ENCODE results near the gene FCHO1.

FCHO1 gene

DNA sequence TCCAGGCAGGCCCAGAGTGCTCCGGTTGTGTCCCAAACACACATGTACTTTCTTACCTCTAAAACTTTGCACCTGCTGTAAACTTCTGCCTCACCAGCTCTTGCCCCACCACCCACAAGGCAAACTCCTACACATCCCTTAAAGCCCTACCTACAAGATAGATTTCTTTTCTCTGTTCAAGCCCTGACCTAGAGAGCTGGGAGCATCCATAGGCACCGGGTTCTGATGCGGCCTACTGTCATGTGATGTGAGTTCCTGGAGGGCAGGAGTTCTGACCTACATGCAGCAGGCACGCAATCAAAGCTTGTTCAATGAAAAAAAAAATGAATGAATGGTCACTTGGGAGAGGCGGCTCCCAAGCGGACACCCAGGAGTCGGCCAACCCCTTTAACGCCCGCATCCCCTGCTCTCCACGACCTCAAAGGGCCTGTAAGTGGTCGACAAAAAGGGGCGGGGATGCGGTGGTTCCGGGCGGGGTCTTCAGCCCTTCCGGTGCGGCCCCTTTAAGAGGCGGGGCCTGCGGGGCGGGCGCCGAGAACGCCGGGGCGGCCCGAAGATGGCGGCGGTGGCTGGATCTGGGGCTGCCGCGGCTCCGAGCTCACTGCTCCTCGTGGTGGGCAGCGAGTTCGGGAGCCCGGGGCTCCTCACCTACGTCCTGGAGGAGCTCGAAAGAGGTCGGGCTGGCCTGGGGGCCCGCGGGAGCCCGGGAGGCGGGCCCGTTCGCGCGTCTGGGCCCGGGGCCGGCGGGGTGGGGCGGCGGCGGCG lies 32.1 kb upstream of the FCHO1 start, which contains the start of gene MAP1S:
Gene MAP1S, plus strand, starts transcription at position 534 of the 765 bp plus-strand sequence. Its CDS starts 23 bp downstream, at position 557.
- H3K9me3 ChIP-seq (ENCODE audit: insufficient read depth, low read length): no peaks in the 10 kb centered on the region
- H3K4me1 ChIP-seq (ENCODE audit: insufficient read depth, insufficient read length): peaks cover 12% of the 10 kb centered on the region
- peaks cover 31% of the 10 kb centered on the region for H3K36me3 ChIP-seq (ENCODE audit: insufficient read depth, insufficient read length, low read length)
- no peaks in the 10 kb centered on the region for H3K27me3 ChIP-seq (ENCODE audit: insufficient read depth, insufficient read length)
- peak; percentile 71 for DNase-seq (ENCODE audit: low read depth, low spot score)
- peak within 1 kb of the TSS; percentile 87 for H3K9ac ChIP-seq (ENCODE audit: insufficient read length, low read depth)
- TF ChIP-seq ZNF274 (IDR thresholded peaks at IDR 0.05; ENCODE audit: low read depth, low read length) (no peak), YY1 (IDR thresholded peaks at IDR 0.05; ENCODE audit: insufficient read depth, insufficient read length) (peak; percentile 62), SUZ12 (IDR thresholded peaks at IDR 0.05; ENCODE audit: extremely low read depth, insufficient read depth, insufficient read length) (no peak)
- peak within 1 kb of the TSS; percentile 76 for H3K4me3 ChIP-seq (ENCODE audit: insufficient read length, low read depth)

DNA sequence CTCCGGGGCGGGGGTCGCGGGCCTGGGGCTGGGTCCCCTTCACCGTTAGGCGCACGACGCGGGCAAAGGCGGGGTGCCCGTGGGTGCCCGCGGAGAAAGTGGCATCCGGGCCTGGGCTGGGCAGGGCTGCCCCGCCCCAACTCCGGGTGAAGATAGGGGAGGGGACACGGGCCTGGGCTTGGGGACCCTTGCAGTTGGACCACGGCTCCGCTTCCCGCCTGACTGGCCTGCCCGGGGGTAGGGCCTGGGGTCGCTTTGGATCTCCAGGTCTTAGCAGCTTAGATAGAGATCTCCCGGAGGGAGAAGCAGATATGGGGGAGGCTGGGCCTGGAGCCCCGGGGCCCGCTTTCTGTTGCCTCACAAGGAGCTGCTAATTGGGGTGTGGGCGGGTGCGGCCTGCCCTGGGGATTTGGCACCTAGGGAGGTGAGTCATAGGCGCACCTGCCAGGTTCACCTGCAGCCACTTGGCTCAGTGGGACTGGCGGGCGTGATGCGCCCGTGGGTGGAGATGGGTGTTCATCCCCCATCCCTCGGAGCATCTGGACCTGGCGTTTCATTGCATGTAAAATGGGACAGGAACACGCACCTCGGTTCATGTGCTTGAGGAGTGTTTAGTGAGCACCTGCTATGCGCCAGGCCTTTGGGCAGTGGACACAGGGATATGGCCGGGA lies 31.4 kb upstream of the FCHO1 start:
- Histone ChIP-seq H3K4me1 (ENCODE audit: insufficient read depth, insufficient read length) (peaks cover 12% of the 10 kb centered on the region), H3K36me3 (ENCODE audit: insufficient read depth, insufficient read length, low read length) (peaks cover 38% of the 10 kb centered on the region), H3K27me3 (ENCODE audit: insufficient read depth, insufficient read length) (no peaks in the 10 kb centered on the region), H3K9ac (ENCODE audit: insufficient read length, low read depth) (peak overlapping the region; percentile 87), H3K4me3 (ENCODE audit: insufficient read length, low read depth) (peak overlapping the region; percentile 76), H3K9me3 (ENCODE audit: insufficient read depth, low read length) (no peaks in the 10 kb centered on the region)
- no peak for DNase-seq (ENCODE audit: low read depth, low spot score)
- TF ChIP-seq SUZ12 (IDR thresholded peaks at IDR 0.05; ENCODE audit: extremely low read depth, insufficient read depth, insufficient read length) (no peak), YY1 (IDR thresholded peaks at IDR 0.05; ENCODE audit: insufficient read depth, insufficient read length) (no peak), ZNF274 (IDR thresholded peaks at IDR 0.05; ENCODE audit: low read depth, low read length) (no peak)

DNA sequence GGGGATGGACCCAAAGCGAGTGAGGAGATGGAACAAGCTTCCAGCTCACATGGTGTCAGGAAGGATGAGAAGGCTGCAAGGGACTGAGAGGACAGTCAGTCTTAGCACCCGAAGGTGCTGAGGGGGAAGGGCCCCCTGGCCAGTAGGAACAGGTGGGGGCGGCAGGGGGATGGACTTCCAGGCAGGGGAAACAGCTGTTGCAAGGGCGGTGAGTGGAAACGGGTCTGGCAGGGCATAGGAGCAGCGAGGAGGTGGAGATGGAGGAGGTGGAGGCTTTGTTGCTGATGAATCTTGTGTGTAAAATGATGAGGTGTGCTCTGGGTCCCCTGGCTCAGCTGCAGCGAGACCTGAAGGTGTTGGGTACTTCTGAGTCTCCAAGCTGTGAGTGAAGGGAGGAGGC lies 30.8 kb upstream of the FCHO1 start:
- H3K4me3 ChIP-seq (ENCODE audit: insufficient read length, low read depth): peak overlapping the region; percentile 76
- no peak for DNase-seq (ENCODE audit: low read depth, low spot score)
- H3K27me3 ChIP-seq (ENCODE audit: insufficient read depth, insufficient read length): no peaks in the 10 kb centered on the region
- H3K9me3 ChIP-seq (ENCODE audit: insufficient read depth, low read length): no peaks in the 10 kb centered on the region
- peaks cover 44% of the 10 kb centered on the region for H3K36me3 ChIP-seq (ENCODE audit: insufficient read depth, insufficient read length, low read length)
- no peak for TF ChIP-seq ZNF274 (IDR thresholded peaks at IDR 0.05; ENCODE audit: low read depth, low read length)
- peak overlapping the region; percentile 87 for H3K9ac ChIP-seq (ENCODE audit: insufficient read length, low read depth)
- peaks cover 12% of the 10 kb centered on the region for H3K4me1 ChIP-seq (ENCODE audit: insufficient read depth, insufficient read length)

DNA sequence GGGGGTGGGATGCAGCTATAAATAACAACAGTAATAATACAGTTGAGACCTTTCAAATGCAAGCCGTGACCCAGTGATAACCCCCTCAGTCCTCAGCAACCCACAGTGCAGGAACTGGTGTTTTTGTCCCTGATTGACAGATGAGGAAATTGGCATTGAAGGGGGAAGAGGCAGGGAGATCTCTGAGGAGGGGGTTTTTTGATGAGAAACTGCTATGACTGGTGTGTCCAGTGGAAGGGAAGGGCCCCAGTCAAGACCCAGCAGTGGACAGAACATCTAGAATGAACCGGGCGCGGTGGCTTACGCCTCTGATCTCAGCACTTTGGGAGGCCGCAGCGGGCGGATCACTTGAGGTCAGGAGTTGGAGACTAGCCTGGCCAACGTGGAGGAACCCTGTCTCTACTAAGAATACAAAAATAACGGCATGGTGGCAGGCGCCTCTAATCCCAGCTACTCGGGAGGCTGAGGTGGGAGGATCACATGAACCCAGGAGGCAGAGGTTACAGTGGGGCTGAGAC lies 30.1 kb upstream of the FCHO1 start:
- TF ChIP-seq YY1 (IDR thresholded peaks at IDR 0.05; ENCODE audit: insufficient read depth, insufficient read length) (no peak), SUZ12 (IDR thresholded peaks at IDR 0.05; ENCODE audit: extremely low read depth, insufficient read depth, insufficient read length) (no peak), ZNF274 (IDR thresholded peaks at IDR 0.05; ENCODE audit: low read depth, low read length) (no peak)
- no peak overlapping the region for H3K9ac ChIP-seq (ENCODE audit: insufficient read length, low read depth)
- no peaks in the 10 kb centered on the region for H3K27me3 ChIP-seq (ENCODE audit: insufficient read depth, insufficient read length)
- H3K4me3 ChIP-seq (ENCODE audit: insufficient read length, low read depth): no peak overlapping the region
- H3K9me3 ChIP-seq (ENCODE audit: insufficient read depth, low read length): no peaks in the 10 kb centered on the region
- H3K4me1 ChIP-seq (ENCODE audit: insufficient read depth, insufficient read length): peaks cover 12% of the 10 kb centered on the region
- H3K36me3 ChIP-seq (ENCODE audit: insufficient read depth, insufficient read length, low read length): peaks cover 51% of the 10 kb centered on the region
- DNase-seq (ENCODE audit: low read depth, low spot score): no peak

DNA sequence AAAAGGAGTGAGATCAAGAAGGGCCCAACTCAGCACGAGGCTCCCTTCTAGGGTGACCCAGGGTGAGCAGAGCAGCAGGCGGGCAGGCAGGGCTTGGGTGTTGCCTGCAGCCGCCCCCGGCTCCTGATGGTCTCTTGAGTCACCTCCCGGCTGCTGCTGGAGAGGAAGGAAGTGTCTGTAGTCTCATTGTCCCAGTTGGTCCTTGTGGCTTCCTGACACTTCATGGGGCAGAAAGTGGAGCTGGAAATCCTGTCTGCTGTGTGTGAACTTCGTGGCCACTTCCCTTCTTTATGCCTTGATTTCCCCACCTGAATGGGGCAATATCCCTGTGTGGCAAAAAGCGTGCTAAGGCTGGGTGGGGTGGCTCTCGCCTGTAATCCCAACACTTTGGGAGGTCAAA lies 29.5 kb upstream of the FCHO1 start:
- H3K9me3 ChIP-seq (ENCODE audit: insufficient read depth, low read length): no peaks in the 10 kb centered on the region
- no peak for DNase-seq (ENCODE audit: low read depth, low spot score)
- peaks cover 57% of the 10 kb centered on the region for H3K36me3 ChIP-seq (ENCODE audit: insufficient read depth, insufficient read length, low read length)
- TF ChIP-seq SUZ12 (IDR thresholded peaks at IDR 0.05; ENCODE audit: extremely low read depth, insufficient read depth, insufficient read length): no peak
- no peak for TF ChIP-seq YY1 (IDR thresholded peaks at IDR 0.05; ENCODE audit: insufficient read depth, insufficient read length)
- TF ChIP-seq ZNF274 (IDR thresholded peaks at IDR 0.05; ENCODE audit: low read depth, low read length): no peak
- H3K4me3 ChIP-seq (ENCODE audit: insufficient read length, low read depth): no peak overlapping the region
- H3K9ac ChIP-seq (ENCODE audit: insufficient read length, low read depth): peak overlapping the region; percentile 50
- H3K4me1 ChIP-seq (ENCODE audit: insufficient read depth, insufficient read length): peaks cover 12% of the 10 kb centered on the region
- H3K27me3 ChIP-seq (ENCODE audit: insufficient read depth, insufficient read length): no peaks in the 10 kb centered on the region

DNA sequence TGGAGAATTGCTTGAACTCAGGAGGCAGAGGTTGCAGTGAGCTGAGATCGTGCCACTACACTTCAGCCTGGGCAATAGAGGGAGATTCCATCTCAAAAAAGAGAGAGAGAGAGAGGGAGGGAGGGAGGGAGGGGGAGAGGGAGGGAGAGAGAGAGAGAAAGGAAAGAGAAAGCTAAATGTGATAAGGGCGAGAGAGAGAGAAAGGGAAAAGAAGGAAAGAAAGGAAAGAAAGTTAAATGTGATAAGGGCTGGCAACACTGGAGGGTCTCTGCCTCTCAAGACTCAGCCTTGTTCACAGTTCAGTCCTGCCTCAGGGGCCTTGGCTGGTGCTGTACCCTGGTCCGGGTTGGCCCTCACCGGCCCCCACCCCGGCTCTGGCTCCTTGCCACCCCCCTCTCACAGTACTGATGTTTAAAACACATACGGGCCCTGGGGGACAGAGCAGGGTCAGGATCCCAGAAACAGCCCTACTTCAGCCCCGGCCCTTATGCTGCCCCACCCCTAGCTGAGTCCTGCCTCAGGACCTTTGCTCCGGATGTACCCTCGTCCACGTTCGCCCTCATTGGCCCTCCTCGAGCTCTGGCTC lies 28.5 kb upstream of the FCHO1 start:
- TF ChIP-seq YY1 (IDR thresholded peaks at IDR 0.05; ENCODE audit: insufficient read depth, insufficient read length) (no peak), ZNF274 (IDR thresholded peaks at IDR 0.05; ENCODE audit: low read depth, low read length) (no peak), SUZ12 (IDR thresholded peaks at IDR 0.05; ENCODE audit: extremely low read depth, insufficient read depth, insufficient read length) (no peak)
- Histone ChIP-seq H3K27me3 (ENCODE audit: insufficient read depth, insufficient read length) (no peaks in the 10 kb centered on the region), H3K4me1 (ENCODE audit: insufficient read depth, insufficient read length) (peaks cover 12% of the 10 kb centered on the region), H3K36me3 (ENCODE audit: insufficient read depth, insufficient read length, low read length) (peaks cover 67% of the 10 kb centered on the region), H3K9ac (ENCODE audit: insufficient read length, low read depth) (no peak overlapping the region), H3K4me3 (ENCODE audit: insufficient read length, low read depth) (no peak overlapping the region), H3K9me3 (ENCODE audit: insufficient read depth, low read length) (no peaks in the 10 kb centered on the region)
- DNase-seq (ENCODE audit: low read depth, low spot score): no peak

DNA sequence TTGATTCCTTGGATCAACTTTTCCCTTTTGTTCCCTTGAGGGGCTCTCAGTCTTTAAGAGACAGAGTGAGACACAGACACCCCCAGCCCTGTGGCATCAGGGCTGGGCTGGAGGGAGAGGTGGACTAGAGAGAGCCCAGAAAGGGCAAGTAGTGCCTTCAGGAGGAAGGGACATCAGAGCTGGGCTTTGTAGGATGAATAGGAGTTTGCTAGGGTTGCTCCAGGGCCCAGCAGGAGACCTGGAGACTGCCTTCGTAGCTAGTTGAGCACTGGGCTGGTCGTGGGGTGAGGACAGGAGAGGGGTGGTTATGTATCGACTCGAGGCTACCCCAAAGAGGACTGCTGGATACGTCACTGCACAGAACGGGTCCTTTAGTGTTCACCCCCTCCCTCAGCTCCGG lies 26.6 kb upstream of the FCHO1 start:
- DNase-seq (ENCODE audit: low read depth, low spot score): no peak
- H3K36me3 ChIP-seq (ENCODE audit: insufficient read depth, insufficient read length, low read length): peaks cover 85% of the 10 kb centered on the region
- no peaks in the 10 kb centered on the region for H3K9me3 ChIP-seq (ENCODE audit: insufficient read depth, low read length)
- peaks cover 12% of the 10 kb centered on the region for H3K4me1 ChIP-seq (ENCODE audit: insufficient read depth, insufficient read length)
- no peak overlapping the region for H3K4me3 ChIP-seq (ENCODE audit: insufficient read length, low read depth)
- no peaks in the 10 kb centered on the region for H3K27me3 ChIP-seq (ENCODE audit: insufficient read depth, insufficient read length)
- no peak overlapping the region for H3K9ac ChIP-seq (ENCODE audit: insufficient read length, low read depth)
- TF ChIP-seq SUZ12 (IDR thresholded peaks at IDR 0.05; ENCODE audit: extremely low read depth, insufficient read depth, insufficient read length) (no peak), YY1 (IDR thresholded peaks at IDR 0.05; ENCODE audit: insufficient read depth, insufficient read length) (no peak), ZNF274 (IDR thresholded peaks at IDR 0.05; ENCODE audit: low read depth, low read length) (no peak)

Measured in NT2/D1 (cell line).